ENCODE measurements around the gene TBC1D1.

- TF ChIP-seq, protein P1, sequence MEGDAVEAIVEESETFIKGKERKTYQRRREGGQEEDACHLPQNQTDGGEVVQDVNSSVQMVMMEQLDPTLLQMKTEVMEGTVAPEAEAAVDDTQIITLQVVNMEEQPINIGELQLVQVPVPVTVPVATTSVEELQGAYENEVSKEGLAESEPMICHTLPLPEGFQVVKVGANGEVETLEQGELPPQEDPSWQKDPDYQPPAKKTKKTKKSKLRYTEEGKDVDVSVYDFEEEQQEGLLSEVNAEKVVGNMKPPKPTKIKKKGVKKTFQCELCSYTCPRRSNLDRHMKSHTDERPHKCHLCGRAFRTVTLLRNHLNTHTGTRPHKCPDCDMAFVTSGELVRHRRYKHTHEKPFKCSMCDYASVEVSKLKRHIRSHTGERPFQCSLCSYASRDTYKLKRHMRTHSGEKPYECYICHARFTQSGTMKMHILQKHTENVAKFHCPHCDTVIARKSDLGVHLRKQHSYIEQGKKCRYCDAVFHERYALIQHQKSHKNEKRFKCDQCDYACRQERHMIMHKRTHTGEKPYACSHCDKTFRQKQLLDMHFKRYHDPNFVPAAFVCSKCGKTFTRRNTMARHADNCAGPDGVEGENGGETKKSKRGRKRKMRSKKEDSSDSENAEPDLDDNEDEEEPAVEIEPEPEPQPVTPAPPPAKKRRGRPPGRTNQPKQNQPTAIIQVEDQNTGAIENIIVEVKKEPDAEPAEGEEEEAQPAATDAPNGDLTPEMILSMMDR (IDR thresholded peaks at IDR 0.05; ENCODE audit: low read length), result no peak
- no peak for TF ChIP-seq EZH2 (IDR thresholded peaks at IDR 0.05; ENCODE audit: borderline replicate concordance, low read length)
These were observed 77.9 kb downstream of the TBC1D1 start for GRCh38 chr4:37968747-37969146.
